Mesendoderm (in vitro differentiated cells): Measurements from ENCODE around the gene PNLDC1. TPM values are rescaled to one million over a fixed set of nuclear protein-coding genes. Genes with fewer than 3 reads are reported as not detected.
"Not testable (repeated sequence)": the region's sequence is repeated elsewhere in the genome, so short reads cannot be mapped to it uniquely, and the experiment has no call there.

Experiments
- DNase-seq: peaks from one replicate; pipeline ENCODE4 v3.0.0; 2013
- H2AK5ac ChIP-seq: 2 replicates; pipeline ENCODE4 v1.6.1; 2013; ENCODE audit warnings: low read length, inconsistent platforms
- H2BK120ac ChIP-seq: 2 replicates; pipeline ENCODE4 v1.6.1; 2013; ENCODE audit warnings: low read depth, mild to moderate bottlenecking, low read length, moderate library complexity, mixed read lengths
- H2BK15ac ChIP-seq: replicated peaks from 2 replicates; pipeline ENCODE4 v1.6.1; 2013; ENCODE audit warnings: low read depth, mild to moderate bottlenecking, moderate library complexity
- H2BK5ac ChIP-seq: 2 replicates; pipeline ENCODE4 v1.6.1; 2013; ENCODE audit warnings: low read length, inconsistent platforms
- H3K18ac ChIP-seq: 2 replicates; pipeline ENCODE4 v1.6.1; 2013; ENCODE audit warnings: mild to moderate bottlenecking, low read length, mixed read lengths
- H3K23ac ChIP-seq: one replicate; pipeline ENCODE4 v1.6.1; 2013; ENCODE audit warnings: low read length
- H3K27ac ChIP-seq: 2 replicates; pipeline ENCODE4 v1.5.1; 2013; ENCODE audit warnings: low read depth, mild to moderate bottlenecking, inconsistent platforms, low read length, moderate library complexity
- H3K27me3 ChIP-seq: 2 replicates; pipeline ENCODE4 v1.6.1; 2013; ENCODE audit warnings: low read length, control low read depth, mild to moderate bottlenecking, inconsistent platforms; ENCODE audit not compliant: insufficient read depth, poor library complexity
- H3K36me3 ChIP-seq: 2 replicates; pipeline ENCODE4 v1.6.1; 2013; ENCODE audit warnings: low read length, inconsistent platforms; ENCODE audit not compliant: control insufficient read depth, insufficient read depth
- H3K4ac ChIP-seq: one replicate; pipeline ENCODE4 v1.6.1; 2013; ENCODE audit warnings: low read depth, mild to moderate bottlenecking, low read length, moderate library complexity
- H3K4me1 ChIP-seq: 2 replicates; pipeline ENCODE4 v1.6.1; 2013; ENCODE audit warnings: low read depth, low read length, inconsistent platforms; ENCODE audit not compliant: control insufficient read depth
- H3K4me2 ChIP-seq: 2 replicates; pipeline ENCODE4 v1.6.1; 2013; ENCODE audit warnings: low read length
- H3K4me3 ChIP-seq: 2 replicates; pipeline ENCODE4 v1.5.1; 2013; ENCODE audit warnings: mild to moderate bottlenecking, low read length
- H3K56ac ChIP-seq: one replicate; pipeline ENCODE4 v1.6.1; 2013; ENCODE audit warnings: low read length
- H3K79me1 ChIP-seq: 2 replicates; pipeline ENCODE4 v1.6.1; 2013; ENCODE audit warnings: low read length, inconsistent platforms
- H3K79me2 ChIP-seq: 2 replicates; pipeline ENCODE4 v1.6.1; 2013; ENCODE audit warnings: mild to moderate bottlenecking, low read length; ENCODE audit not compliant: control insufficient read depth, insufficient read depth
- H3K9ac ChIP-seq: 2 replicates; pipeline ENCODE4 v1.6.1; 2013; ENCODE audit warnings: low read length, inconsistent platforms
- H4K5ac ChIP-seq: one replicate; pipeline ENCODE4 v1.6.1; 2013; ENCODE audit warnings: low read length
- H4K8ac ChIP-seq: one replicate; pipeline ENCODE4 v1.6.1; 2013; ENCODE audit warnings: low read depth, mild to moderate bottlenecking, control low read depth, low read length, moderate library complexity
- WGBS: extraction: QIAGEN DNeasy Blood & Tissue Kit; methylation state at CpG from one replicate; pipeline ENCODE4 v1.1.7; 2013; ENCODE audit warnings: low lambda C conversion rate, missing lambda C conversion rate; ENCODE audit not compliant: insufficient coverage; ENCODE audit errors: extremely low coverage; 5-methylcytosine and 5-hydroxymethylcytosine counted together
- small RNA-seq: library from polyadenylated mRNA; stranded (forward); fragments of <200 nt; extraction: miRNeasy Mini kit (QIAGEN cat#:217004); gene quantifications from one replicate; pipeline ENCODE3, GENCODE V24; 2013; ENCODE audit not compliant: insufficient read depth

The PNLDC1 gene

DNA sequence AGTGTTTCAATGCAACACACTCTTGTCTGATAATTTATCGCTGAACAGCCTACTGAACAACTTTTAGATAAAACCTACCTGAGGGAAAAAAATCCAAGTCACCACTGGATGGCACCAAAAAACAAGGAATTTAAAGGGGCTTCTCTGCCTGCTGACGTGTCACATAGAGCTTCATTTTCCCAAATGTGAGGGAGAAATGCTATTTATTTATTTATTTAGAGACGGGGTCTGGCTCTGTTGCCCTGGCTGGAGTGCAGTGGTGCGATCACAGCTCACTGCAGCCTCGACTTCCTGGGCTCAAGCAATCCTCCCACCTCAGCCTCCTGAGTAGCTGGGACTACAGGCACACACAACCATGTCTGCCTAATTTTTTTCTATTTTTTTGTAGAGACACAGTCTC lies 63.3 kb downstream of the PNLDC1 start:
- WGBS: no CpG with 5 or more reads among the region's 5 CpGs
- H3K27ac ChIP-seq, H3K56ac ChIP-seq, H3K18ac ChIP-seq, H2BK120ac ChIP-seq, H3K9ac ChIP-seq, H4K8ac ChIP-seq, H4K5ac ChIP-seq, H2AK5ac ChIP-seq, H2BK15ac ChIP-seq, H3K79me2 ChIP-seq, H3K23ac ChIP-seq, H3K4me1 ChIP-seq, H3K27me3 ChIP-seq, H3K4me3 ChIP-seq, H2BK5ac ChIP-seq, H3K4me2 ChIP-seq, H3K4ac ChIP-seq, H3K79me1 ChIP-seq, H3K36me3 ChIP-seq: not testable (repeated sequence)
- peak; percentile 76 for DNase-seq

DNA sequence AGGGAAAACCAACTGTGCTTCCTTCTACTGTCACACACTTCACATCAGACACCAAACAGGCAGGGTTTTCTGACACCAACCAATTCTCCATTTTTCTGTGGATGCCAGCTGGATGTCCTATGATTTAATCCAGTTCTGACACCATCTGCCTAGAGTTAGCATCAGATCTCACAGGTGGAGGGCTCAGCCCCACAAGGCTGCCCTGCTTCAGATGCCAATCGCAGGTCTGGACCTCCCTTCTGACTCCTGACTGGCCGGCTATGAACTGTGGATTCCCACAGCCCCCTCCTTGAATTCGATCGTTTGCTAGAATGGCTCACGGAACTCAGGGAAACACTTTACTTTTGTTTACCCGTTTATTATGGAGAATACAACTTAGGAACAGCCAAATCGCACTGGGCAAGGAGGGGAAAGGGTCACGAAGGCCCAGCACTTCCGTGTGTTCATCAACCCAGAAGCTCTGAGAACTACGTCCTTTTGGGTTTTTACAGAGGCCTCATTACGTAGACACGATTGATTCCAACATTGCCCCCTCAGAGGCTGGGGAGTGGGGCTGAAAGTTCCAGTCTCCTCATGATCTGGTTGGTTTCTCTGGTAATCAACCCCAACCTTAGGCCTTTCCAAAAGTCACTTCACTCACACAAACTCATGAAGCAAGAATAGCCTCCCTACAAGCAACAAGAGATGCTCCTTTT lies 65.3 kb downstream of the PNLDC1 start:
- no peaks in the 10 kb centered on the region for H3K4me1 ChIP-seq
- no peaks in the 10 kb centered on the region for H3K79me1 ChIP-seq
- no peak overlapping the region for H4K5ac ChIP-seq
- no CpG with 5 or more reads among the region's 12 CpGs for WGBS
- no peak overlapping the region for H3K4ac ChIP-seq
- no peak overlapping the region for H3K4me3 ChIP-seq
- no peaks in the 10 kb centered on the region for H3K36me3 ChIP-seq
- no peak overlapping the region for H2BK5ac ChIP-seq
- H3K27ac ChIP-seq: no peak overlapping the region
- no peak overlapping the region for H3K18ac ChIP-seq
- H3K4me2 ChIP-seq: no peak overlapping the region
- no peak for DNase-seq
- H3K9ac ChIP-seq: no peak overlapping the region
- H3K23ac ChIP-seq: no peak overlapping the region
- no peak overlapping the region for H3K56ac ChIP-seq
- H2AK5ac ChIP-seq: no peak overlapping the region
- H3K27me3 ChIP-seq: no peaks in the 10 kb centered on the region
- no peak overlapping the region for H4K8ac ChIP-seq
- H3K79me2 ChIP-seq: no peaks in the 10 kb centered on the region
- H2BK120ac ChIP-seq: no peak overlapping the region
- H2BK15ac ChIP-seq: no peak overlapping the region

DNA sequence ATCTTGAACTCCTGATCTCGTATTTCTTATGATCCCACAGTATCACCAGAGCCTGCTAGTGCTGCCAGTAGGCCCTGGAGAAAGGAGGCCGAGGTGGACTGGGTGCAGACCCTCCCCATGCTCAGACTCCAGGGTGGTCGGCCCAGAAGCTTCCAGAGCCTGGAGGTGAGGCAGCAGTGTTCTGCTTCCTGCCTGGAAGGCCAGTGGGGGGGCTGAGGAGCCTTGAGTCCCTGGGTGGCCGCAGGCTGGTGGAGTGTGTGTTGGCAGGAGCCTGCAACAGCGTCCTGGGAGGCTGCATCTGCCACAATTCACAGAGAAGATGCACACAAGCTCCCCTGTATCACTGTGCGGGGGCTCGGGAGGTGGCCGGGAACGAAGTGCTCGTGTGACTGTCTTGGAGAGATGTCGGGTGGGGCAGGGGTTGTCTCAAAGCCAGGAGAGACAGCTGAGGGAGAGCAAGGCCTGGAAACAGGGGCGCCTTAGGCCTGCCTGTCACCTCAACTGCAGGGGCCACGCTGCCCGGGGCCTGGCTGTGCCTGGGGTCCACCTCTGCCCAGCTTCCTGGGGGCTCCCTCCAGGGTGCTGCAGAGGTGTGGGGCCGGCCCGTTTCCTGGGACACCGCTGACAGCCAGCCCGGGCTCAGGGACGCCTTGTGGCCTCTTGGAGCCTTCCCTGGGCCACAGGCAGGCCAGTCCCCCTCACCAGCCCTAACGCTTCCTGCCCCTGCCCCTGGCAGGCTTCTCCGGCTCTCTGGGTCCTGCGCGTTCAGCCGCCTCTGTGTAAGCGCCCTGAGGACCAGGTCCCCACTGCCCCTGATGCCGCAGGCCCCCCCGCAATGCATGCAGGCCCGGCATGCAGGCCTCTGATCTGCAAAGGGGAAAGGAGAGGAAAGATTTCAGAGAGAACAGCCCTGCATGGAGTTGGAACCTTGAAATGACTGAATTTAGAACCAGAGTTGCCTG lies 66.5 kb downstream of the PNLDC1 start:
- Histone ChIP-seq H3K27me3 (no peaks in the 10 kb centered on the region), H3K4ac (no peak overlapping the region), H2BK5ac (no peak overlapping the region), H3K4me2 (no peak overlapping the region), H3K4me3 (no peak overlapping the region), H3K4me1 (no peaks in the 10 kb centered on the region), H4K5ac (no peak overlapping the region), H3K79me1 (no peaks in the 10 kb centered on the region), H3K27ac (no peak overlapping the region), H3K36me3 (no peaks in the 10 kb centered on the region), H3K79me2 (no peaks in the 10 kb centered on the region), H3K56ac (no peak overlapping the region), H3K23ac (no peak overlapping the region), H4K8ac (no peak overlapping the region), H2AK5ac (no peak overlapping the region), H2BK120ac (no peak overlapping the region), H2BK15ac (no peak overlapping the region), H3K18ac (no peak overlapping the region), H3K9ac (no peak overlapping the region)
- no CpG with 5 or more reads among the region's 28 CpGs for WGBS
- no peak for DNase-seq

Small RNAs within 50 kb of the gene (small RNA-seq; reads per million reads assigned to genes)
- gene SNORA20 (8.6 reads per million, percentile 84 among the genes with 10 or more reads in this experiment), gene SNORA29 (not detected)
